Head of caudate nucleus (tissue), 42 donors: ENCODE measurements around the gene PLA2R1.

Experiments used
- DNase-seq, 42 donors: peaks; one replicate each; pipeline versions ENCODE4 v3.0.0 to v3.0.0-alpha.2; 2020 to 2021; ENCODE audit warnings: mixed read lengths in 7 of 42
- intact Hi-C: fragments of 100-400 bp; cut with DNase I; formaldehyde crosslinking; loops from one replicate; pipeline ENCODE4 v1.15.0; 2022

The PLA2R1 gene

DNA sequence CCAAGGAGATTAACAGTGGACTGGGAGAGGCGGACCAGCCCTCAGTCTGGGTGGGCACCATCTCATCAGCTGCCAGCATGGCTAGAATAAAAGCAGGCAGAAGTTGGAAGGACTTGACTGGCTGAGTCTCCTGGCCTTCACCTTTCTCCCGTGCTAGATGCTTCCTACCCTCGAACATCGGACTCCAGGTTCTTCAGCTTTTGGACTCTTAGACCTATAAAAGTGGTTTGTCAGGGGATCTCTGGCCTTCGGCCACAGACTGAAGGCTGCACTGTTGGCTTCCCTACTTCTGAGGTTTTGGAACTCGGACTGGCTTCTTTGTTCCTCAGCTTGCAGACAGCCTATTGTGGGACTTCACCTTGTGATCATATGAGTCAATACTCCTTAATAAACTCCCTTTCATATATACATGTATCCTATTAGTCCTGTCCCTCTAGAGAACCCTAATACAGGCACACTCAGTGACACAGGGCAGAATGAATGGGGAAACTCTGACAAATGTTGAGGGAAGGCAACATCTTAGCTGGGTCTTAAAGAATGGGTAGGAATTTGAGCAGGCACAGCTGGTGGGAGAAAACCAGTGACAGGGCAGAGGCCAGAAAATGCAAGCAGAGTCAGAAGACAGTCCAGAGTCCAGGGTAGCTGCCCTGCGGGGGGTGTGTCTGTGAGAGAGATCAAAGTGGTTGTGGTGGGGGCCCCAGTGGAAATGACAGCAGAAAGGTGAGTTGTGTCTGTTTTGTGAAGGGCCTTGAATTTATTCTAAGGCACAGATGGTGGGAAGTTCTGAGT lies 156.3 kb downstream of the PLA2R1 start:
- DNase-seq: no peak
- intact Hi-C loops: no loop called here

DNA sequence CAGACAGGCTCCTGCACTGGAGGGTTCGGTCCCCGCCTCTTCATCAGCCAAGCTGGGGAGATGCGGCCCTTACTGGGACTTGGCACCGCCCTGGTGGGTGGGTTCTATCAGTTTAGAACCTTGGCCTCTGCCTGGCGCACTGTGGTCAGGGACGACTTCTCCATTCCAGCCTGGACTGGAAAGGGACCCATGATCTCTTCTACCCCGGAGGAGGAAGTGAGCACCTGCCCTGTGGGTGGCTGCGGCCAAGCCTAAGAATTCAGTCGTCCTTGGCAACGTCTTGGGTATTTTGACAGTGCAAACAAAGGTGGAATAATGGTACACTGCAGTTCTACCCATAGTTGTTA lies 157.5 kb downstream of the PLA2R1 start:
- intact Hi-C loops: no loop called here
- peak in 37 of 42 donors; percentile 3 to 60 (median 32) for DNase-seq

DNA sequence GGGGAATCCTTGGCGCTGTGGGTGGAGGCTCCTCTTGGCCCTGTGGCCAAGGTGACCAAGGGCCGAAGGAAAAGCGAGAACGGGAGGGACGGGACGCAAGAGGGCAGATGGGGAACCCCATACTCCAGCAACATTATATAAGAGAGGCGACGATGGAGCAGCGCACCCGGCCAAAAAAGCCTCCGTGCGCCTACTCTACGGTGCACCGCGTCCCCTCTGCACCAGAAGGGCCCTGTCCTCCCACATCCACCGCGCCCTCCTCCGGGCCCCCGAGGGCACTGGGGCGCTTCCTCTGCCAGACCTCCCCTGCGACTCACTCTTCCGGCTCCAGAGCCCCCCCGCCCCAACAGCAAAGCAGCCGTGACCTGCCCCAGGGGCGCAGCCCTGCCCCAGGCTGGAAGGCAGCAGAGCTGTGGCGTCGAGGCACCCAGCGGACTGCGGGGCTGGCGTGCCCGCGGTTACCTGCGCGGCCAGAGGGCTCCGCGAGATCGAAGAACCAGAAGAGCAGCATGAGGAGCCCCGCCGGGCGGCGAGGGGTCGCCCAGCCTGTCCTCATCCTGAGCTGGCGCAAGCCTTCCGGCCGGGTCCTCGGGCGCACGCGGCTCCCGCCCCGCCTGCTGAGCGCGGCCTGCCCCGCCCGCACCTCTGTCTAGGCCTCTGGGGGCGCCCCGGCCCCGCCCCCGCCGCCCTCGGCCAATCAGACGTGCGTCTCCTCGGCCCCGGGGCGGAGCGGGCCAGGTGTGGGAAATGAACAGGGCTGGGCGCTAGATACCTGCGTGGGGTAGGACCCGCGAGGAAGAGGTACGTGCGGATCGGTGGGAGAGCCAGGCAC lies 158.1 kb downstream of the PLA2R1 start, which contains the start of gene LY75:
TSS of gene LY75 (minus strand) at position 630 of the 832 bp plus-strand sequence.
- DNase-seq: peak in 37 of 42 donors; percentile 5 to 66 (median 29)
- intact Hi-C loops: no loop called here

DNA sequence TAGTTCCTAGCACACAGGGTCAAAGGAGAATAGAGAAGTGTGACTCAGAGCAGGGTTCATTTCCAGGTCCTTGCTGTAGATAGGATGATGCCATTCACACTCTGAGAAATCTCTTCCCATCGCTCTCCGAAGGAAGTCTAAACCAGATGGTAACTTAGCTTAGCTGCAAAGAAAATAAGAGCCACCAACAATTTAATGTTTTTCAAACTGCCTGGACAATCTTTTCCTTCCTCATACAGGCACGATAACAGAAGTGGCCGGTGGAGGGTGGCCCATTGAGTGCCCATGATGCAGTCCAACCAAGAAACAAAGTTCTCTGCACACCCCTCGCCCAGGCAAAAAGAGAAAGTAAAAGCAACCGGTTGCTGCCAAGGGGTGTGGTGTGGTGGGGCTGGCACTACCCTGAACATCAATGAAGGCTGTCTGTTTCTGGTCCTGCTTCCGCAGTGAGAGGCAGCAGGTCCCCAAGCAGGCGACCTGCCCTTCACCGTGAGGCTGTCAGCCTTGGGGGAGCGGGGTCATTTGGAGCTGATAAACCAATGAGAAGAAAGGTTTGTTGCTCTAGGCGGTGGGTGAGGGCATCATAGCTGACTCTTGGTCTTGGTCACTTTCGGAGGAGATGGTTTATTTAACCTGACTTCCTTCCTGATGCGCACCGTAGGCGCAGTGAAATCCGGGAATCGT lies 158.8 kb downstream of the PLA2R1 start:
- DNase-seq: peak in 13 of 42 donors; percentile 1 to 52 (median 9)
- intact Hi-C loops: no loop called here

DNA sequence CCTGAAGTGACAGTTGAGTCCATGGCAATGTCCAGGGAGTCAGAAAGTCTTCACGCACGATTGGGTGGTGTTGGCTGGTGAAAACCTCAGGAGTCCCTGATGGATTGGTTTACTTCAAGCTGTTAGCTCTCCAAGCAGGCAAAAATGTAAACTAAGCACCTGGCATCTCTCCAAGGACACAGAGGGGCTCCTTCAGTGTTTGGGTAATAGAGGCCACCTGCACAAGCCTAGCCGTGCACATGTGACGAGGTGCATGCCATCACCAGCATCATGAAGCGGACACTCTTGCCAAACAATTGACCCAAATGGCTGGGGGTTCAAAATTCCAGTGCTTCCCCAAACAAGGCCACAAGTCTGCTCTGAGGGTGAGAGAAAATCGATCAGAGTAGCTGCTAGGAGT lies 159.7 kb downstream of the PLA2R1 start:
- intact Hi-C loops: no loop called here
- no peak for DNase-seq

DNA sequence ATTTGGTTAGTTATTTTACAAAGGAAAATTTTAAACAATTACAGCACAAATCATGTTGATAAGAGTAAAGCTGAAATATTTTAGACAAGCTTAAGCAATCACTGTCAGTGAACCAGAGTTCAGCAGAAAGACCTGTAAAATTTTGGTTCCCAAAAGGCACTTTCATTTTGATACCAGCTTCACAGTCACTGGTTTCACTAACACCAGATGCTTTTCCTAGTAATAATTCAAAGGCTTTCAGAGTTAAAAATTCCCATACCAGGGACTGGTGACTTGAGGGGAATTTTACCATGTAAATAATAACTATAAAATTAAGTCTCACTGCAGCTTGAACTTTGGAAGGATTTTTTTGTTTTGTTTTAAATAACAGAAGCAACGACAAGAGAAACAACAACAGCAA lies 162.1 kb downstream of the PLA2R1 start:
- intact Hi-C loops: no loop called here
- DNase-seq: no peak

DNA sequence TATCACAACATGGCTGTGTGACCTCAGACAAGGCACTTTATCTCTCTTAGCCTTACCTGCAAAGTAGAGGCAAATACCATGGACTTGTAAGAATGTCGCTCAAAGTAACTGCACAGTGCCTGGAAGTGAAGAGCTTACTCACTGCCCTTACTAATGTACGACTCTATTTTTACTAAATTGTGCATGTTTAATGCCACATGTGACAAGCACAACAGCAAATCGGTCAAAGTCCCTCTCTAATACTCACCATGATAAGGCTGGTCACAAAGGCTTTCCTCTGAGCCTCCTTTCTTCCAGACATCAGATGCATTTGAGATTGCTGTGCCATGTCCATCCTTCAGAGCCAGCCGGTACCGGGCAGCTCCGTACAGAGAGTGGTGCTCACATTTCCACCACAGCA lies 164.0 kb downstream of the PLA2R1 start:
- no peak for DNase-seq

DNA sequence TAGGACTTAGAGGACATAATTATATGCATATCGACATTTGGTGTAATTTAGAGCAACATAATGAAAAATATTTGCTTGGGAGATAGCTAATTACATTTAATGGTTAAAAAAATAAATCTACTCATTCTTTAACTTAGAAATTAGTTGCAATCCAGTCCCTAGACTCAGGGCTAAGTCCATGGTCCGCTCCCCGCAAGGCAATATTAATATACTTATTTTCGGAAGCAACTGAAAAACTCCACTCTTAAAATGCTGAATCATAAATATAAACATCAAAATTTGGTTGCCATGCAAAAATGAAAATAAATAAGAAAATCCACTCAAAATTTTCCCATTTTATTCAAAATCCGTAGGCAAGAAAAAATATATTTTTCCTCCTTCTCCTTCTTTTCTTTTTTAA lies 164.7 kb downstream of the PLA2R1 start:
- intact Hi-C loops: no loop called here

More for the DNA sequence above, 164.0 kb downstream of the PLA2R1 start:
- intact Hi-C loops: no loop called here

DNA sequence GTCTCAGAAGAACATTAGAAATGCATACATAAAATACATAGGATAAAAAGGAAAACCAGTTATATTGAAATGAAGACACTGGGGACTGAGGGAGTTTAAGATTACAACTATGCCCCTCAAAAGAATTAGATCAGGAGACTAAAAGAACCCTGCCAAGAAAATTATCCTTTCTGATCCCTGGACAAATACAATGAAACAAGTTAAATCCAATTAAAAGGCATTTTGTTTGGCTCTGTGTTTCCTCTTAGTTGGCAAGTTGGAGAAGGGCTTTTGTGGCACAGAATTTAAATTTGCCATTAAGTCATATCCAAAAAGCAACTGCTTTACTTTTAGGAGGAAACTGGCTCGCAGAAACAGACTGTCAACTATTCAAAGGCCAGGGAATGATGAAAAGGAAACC lies 165.3 kb downstream of the PLA2R1 start:
- intact Hi-C loops: no loop called here
- no peak for DNase-seq

More for the DNA sequence above, 164.7 kb downstream of the PLA2R1 start:
- DNase-seq: no peak

DNA sequence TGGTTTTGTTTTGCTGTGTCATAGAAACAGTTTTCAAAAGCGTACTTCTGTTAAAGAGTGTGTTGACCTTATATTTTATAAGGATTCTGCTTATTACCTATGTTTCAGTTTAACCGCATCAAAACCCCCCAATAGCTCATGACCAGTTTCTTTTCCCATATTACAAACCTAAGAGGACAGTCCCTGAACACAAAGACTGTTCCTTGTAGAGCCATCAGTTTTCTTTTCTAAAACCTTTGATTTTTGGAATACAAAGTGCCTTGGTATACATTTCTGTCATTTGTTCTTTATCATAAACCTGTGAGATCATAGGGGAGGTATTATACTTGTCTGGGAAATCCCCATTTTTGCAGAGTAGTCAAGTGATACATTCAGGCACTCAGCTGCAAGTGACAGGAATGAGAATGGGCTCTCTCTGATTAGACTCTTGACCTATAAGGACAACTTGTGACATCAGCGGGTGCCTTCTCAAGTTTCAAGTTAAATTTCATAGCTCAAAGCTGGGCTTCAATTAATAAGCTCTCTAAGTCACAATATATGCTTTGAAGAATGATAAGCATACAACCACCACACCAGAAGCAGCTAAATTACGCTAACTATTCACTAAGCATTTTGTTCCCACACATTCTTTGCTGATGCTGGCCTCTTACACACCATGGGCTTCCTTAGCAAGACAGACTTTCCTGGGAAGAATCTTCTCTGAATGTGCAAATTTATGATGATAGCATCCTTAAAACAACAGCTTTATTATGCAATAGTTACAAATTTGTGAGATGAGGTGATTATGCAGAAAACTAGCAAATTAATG lies 167.0 kb downstream of the PLA2R1 start:
- intact Hi-C loops: no loop called here
- no peak for DNase-seq

DNA sequence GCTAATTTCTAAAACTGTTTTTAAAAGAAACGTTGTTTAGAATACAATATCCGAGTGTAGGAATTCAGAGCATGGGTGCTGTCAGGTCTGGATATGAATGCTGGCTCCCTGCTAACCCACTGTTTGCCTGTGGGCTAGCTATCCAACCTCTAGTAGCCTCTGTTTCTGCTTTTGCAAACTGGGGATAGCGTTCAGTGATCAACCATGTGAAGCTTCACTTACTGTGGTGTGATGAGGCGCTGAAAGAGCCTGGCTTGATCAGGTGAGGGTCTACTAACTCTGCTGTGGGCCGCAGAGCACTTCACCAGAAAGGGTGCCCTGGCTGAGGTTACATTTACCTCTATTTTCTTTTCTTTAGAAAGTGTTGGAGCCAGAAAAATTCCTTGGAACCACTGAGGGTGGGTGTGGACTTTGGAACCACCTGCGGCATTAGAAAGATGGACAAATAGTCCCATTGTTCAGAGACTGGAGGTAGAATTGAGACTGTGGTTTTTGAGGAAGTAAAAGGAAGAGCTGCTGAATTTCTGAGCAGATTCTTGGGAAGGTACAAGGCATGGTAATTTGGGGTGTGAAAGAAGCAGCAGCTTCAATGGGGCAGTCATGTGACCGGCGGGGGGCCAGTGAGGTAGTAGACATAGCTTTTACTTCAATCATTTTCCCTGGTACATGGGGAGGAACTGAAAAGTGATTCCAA lies 168.1 kb downstream of the PLA2R1 start:
- intact Hi-C loops: no loop called here
- DNase-seq: no peak

DNA sequence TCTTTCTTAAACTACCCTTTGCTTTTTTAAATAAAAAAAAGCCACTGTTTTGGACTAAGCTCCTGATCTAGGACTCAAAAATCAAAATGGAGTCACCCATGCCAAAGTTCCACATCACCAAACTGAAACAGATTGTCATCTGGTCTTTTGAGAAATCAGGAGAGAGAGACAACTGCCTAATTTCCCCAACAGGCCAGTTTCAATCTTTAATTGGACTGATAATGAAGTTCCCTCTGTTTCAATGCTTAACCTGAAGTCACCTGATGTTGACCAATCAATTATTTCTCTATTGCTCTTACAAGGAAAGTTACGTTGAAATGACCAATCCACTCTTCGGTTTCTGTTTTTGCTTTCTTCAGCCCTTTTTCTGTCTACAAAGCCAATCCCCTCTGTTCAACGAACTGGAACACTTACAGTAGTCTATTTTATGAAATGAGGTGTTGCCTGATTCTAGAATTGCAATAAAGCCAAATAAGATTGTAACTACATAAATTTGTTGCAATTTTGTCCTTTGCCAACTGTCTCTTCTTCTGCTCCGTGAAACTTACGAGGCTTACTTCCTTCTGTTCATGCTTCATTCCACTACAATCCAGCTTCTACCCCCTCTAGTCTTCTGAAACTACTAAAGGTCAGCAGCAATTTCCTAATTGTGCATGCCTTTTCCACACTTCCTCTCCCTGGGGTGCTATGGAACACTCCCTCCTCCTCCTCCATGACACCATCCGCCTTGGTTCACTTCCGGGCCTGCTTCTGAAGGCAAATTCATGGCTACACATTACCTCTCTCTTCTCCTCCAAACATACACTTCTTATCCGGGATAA lies 169.2 kb downstream of the PLA2R1 start:
- DNase-seq: no peak

DNA sequence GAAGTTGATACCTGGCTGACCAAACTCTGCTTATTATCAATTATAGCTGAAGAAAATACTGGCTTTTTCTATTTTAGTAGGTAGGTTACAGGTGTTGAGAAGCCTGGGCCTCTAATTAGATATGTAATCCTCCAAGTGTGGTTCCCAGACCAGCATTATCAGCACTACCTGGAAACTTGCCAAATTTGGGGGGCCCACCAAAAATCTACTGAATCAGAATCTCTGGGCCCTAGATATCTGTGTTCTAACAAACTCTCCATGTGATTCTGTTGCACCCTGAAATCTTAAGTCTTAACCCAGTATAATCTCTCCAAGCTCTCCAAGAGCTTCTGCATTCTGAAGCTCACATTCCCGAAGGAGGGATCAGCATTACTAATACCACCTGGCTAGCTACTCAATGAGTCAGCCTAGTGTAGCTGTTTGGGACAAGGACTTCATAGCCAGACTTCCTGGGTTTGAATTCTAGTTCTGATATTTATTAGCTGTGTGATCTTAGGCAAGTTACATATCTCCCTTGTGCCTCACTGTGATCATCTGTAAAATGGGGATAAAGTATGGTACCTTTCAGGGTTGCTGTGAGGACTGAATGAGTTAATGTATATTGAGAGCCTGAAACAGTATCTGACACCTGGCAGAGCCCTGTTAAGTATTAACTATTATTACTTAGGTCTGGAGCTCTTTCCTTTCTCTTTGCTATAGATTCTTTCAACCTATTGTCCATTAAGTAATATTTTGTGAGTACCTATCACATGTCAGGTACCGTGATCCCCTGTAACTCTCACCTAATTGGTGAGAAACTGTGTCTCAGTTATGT lies 170.3 kb downstream of the PLA2R1 start:
- no peak for DNase-seq
- intact Hi-C loops: no loop called here

More for the DNA sequence above, 169.2 kb downstream of the PLA2R1 start:
- intact Hi-C loops: no loop called here

DNA sequence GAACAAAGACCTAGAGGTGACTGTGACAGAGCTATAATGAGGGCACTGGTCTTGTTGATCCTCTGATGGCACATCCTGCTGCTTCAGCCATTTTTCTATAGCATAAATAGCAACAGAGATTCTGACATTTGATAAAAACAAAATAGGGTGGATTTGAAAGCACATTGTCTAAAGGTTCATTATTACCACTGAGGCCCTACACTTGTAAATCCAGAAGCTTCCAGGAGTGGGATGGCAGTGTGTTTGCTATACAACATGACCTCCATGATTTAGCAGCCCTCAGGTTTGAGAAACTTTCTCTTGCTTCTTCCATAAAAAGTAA lies 171.2 kb downstream of the PLA2R1 start:
- intact Hi-C loops: no loop called here
- no peak for DNase-seq

DNA sequence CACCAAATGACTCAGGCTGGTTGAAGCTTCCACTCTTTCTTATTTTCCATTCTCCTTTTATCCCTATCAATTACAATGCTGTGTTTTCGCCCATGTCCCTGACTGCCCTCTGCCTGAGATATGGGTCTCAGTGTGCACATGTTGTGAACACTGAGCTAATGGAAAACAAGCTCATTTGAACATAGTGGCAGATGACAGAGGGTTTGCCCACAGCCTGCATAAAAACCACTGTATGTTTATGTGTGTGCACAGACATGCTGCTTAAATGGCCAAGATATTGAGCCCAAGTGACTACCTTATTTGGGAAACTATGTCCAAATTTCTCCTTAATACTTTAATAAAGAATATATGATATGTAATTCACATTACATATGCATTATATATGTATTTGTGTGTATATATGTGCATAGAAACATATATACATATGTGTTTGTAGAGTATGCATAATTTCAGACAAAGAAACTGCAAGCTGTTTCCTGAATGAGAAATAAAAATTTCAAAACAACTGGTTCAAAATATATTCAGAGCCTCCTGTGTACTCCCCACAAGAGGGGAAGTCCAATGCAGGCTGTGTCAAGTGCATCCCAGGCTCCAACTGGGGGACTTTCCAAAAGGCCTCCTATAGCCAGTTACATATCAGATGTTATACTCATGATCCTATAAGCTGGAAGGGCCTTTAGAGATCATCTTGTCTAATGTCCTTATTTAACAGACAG lies 171.7 kb downstream of the PLA2R1 start:
- DNase-seq: no peak
- intact Hi-C loops: no loop called here

DNA sequence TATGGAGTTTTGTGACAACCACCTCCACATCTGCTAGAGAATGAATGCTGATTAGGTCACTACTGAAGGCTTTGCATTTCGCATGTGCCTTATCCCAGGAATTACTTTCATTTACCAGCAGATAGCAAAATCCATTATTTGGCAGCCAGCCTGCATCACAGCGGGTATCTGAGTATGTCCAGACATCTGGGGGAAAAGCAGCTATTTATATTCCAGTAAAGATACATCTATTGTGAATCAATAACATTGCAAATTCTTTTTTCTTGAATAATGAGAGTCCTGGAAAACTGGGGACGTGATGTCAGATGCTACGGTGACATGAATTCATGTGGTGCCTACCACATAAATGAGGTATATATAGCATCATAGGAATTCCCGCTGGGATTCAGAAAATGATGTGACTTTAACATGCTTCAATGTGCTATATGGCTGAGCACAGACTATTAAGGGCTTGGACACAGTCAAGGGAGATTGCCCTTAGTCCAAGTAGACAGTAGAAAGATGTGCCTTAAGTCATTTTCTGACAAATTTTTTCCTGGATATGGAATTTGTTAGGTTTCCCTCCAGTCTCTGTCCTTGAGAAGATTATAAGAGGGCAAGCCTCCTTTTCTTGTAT lies 180.2 kb downstream of the PLA2R1 start:
- intact Hi-C loops: no loop called here
- DNase-seq: no peak
